ENCODE measurements around the gene WBP2NL. TPM values are rescaled to one million over a fixed set of nuclear protein-coding genes. Genes with fewer than 3 reads are reported as not detected.

The WBP2NL gene
- total RNA-seq, 1 donor = 0.72 TPM

DNA sequence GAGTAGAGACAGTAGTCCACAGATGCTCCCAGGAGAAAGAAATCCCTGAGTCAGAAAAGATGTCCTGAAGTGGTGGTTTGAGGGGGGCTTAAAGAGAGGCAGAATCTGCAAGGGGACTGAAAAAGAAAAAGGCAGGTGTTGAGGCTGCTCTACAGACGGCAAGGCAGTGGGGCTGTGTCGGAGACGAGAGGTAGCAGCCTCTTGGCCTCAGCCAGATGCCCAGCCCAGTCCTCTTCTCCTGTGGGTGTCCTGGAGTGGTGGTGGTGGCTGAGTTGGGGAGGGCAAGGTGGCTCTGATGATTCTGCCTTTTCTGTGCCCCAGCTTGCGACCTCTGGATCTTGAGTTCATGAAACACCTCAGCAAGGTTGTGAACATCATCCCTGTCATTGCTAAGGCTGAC is 9.3 kb upstream of the WBP2NL start:
- no peak overlapping the region for H3K4me3 ChIP-seq (ENCODE audit: insufficient read depth, low read length)
- H2AFZ ChIP-seq (ENCODE audit: low read length) = no peak overlapping the region
- H3K79me2 ChIP-seq (ENCODE audit: insufficient read depth, low read length) = no peaks in the 10 kb centered on the region
- peaks cover 9% of the 10 kb centered on the region for H3K27me3 ChIP-seq (ENCODE audit: insufficient read depth, low read length)
- no peaks in the 10 kb centered on the region for H3K4me1 ChIP-seq (ENCODE audit: insufficient read depth, low read length)
- DNase-seq (ENCODE audit: insufficient read length, low spot score, missing footprints) = no peak
- H4K20me1 ChIP-seq (ENCODE audit: insufficient read depth, low read length) = no peaks in the 10 kb centered on the region
- no peak overlapping the region for H3K4me2 ChIP-seq (ENCODE audit: insufficient read depth, low read length)
- H3K9me3 ChIP-seq (ENCODE audit: low read depth, low read length) = no peaks in the 10 kb centered on the region
- H3K36me3 ChIP-seq (ENCODE audit: insufficient read depth, low read length) = no peaks in the 10 kb centered on the region
- TF ChIP-seq, protein P1, sequence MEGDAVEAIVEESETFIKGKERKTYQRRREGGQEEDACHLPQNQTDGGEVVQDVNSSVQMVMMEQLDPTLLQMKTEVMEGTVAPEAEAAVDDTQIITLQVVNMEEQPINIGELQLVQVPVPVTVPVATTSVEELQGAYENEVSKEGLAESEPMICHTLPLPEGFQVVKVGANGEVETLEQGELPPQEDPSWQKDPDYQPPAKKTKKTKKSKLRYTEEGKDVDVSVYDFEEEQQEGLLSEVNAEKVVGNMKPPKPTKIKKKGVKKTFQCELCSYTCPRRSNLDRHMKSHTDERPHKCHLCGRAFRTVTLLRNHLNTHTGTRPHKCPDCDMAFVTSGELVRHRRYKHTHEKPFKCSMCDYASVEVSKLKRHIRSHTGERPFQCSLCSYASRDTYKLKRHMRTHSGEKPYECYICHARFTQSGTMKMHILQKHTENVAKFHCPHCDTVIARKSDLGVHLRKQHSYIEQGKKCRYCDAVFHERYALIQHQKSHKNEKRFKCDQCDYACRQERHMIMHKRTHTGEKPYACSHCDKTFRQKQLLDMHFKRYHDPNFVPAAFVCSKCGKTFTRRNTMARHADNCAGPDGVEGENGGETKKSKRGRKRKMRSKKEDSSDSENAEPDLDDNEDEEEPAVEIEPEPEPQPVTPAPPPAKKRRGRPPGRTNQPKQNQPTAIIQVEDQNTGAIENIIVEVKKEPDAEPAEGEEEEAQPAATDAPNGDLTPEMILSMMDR (IDR thresholded peaks at IDR 0.05; ENCODE audit: extremely low read depth, low read depth, low read length) = no peak
- H3K27ac ChIP-seq (ENCODE audit: low read depth, low read length) = no peak overlapping the region

DNA sequence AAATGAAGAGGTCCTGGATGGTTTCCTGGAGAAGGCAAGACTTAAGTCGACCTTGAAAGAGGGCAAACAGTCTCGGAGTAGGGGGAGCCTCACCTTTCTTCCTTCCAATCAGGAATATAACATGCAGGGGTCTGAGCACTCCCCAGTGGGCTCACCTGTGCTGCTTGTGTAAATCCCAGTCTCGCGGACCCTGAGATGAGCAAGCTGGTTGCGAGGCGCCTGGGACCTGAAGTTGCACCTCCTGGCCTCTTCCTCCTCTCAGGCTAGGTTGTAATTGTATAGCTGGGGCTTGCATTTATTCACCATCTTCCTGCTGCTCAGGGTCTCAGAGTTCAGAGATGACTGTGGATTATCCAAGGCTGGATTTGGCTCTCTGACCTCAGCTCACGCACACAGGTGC is 7.5 kb upstream of the WBP2NL start:
- Histone ChIP-seq H3K4me3 (ENCODE audit: insufficient read depth, low read length) (no peak overlapping the region), H3K4me1 (ENCODE audit: insufficient read depth, low read length) (no peaks in the 10 kb centered on the region), H3K27me3 (ENCODE audit: insufficient read depth, low read length) (peaks cover 11% of the 10 kb centered on the region), H3K36me3 (ENCODE audit: insufficient read depth, low read length) (no peaks in the 10 kb centered on the region), H3K4me2 (ENCODE audit: insufficient read depth, low read length) (no peak overlapping the region), H3K9me3 (ENCODE audit: low read depth, low read length) (no peaks in the 10 kb centered on the region), H4K20me1 (ENCODE audit: insufficient read depth, low read length) (no peaks in the 10 kb centered on the region), H3K79me2 (ENCODE audit: insufficient read depth, low read length) (no peaks in the 10 kb centered on the region), H2AFZ (ENCODE audit: low read length) (no peak overlapping the region), H3K27ac (ENCODE audit: low read depth, low read length) (no peak overlapping the region)
- DNase-seq (ENCODE audit: insufficient read length, low spot score, missing footprints) = no peak
- TF ChIP-seq, protein P1 (IDR thresholded peaks at IDR 0.05; ENCODE audit: extremely low read depth, low read depth, low read length) = no peak

DNA sequence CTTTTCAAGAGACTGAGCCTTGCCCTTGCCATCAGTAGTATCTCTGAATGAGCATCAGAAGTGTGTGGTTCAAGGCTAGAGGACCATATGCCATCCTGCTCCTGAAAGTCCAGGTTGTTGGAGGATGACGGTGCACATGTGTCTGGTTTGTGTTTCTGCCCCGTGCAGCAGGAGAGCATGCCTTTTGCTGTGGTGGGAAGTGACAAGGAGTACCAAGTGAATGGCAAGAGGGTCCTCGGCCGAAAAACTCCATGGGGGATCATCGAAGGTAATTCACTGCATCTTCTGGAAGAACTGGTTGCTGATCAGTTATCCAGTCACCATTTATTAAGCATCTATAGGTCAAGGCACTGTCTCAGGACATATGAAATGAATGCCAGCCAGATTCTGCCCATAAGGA is 6.1 kb upstream of the WBP2NL start:
- H3K4me3 ChIP-seq (ENCODE audit: insufficient read depth, low read length) = no peak overlapping the region
- no peaks in the 10 kb centered on the region for H3K9me3 ChIP-seq (ENCODE audit: low read depth, low read length)
- no peak for DNase-seq (ENCODE audit: insufficient read length, low spot score, missing footprints)
- H3K4me2 ChIP-seq (ENCODE audit: insufficient read depth, low read length) = no peak overlapping the region
- H3K79me2 ChIP-seq (ENCODE audit: insufficient read depth, low read length) = no peaks in the 10 kb centered on the region
- H4K20me1 ChIP-seq (ENCODE audit: insufficient read depth, low read length) = no peaks in the 10 kb centered on the region
- no peaks in the 10 kb centered on the region for H3K4me1 ChIP-seq (ENCODE audit: insufficient read depth, low read length)
- TF ChIP-seq, protein P1 (IDR thresholded peaks at IDR 0.05; ENCODE audit: extremely low read depth, low read depth, low read length) = no peak
- H3K36me3 ChIP-seq (ENCODE audit: insufficient read depth, low read length) = no peaks in the 10 kb centered on the region
- no peak overlapping the region for H3K27ac ChIP-seq (ENCODE audit: low read depth, low read length)
- peaks cover 14% of the 10 kb centered on the region for H3K27me3 ChIP-seq (ENCODE audit: insufficient read depth, low read length)
- H2AFZ ChIP-seq (ENCODE audit: low read length) = no peak overlapping the region

DNA sequence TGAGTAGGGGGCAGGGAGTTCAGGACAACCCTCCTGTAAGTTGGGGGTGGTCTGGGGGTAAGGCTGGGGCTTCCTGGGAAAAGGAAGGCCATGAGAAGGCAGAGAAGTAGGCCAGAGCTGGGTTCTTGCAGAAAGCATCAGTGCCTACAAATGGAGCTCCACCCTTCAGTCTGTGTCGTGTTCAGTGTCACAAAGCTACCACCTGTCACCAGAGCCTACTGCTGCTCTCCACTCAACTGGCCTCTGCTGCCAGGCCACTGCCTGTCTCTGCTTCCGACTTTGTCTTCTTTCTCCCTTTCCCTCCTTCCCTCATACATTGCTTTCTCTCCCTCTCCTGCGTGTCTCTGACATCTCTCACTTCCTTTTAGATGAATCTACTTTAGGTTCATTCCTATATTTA is 3.4 kb upstream of the WBP2NL start:
- H3K27ac ChIP-seq (ENCODE audit: low read depth, low read length) = no peak overlapping the region
- H4K20me1 ChIP-seq (ENCODE audit: insufficient read depth, low read length) = no peaks in the 10 kb centered on the region
- TF ChIP-seq, protein P1 (IDR thresholded peaks at IDR 0.05; ENCODE audit: extremely low read depth, low read depth, low read length) = no peak
- peak; percentile 23 for DNase-seq (ENCODE audit: insufficient read length, low spot score, missing footprints)
- no peaks in the 10 kb centered on the region for H3K79me2 ChIP-seq (ENCODE audit: insufficient read depth, low read length)
- no peak overlapping the region for H3K4me2 ChIP-seq (ENCODE audit: insufficient read depth, low read length)
- H3K27me3 ChIP-seq (ENCODE audit: insufficient read depth, low read length) = peaks cover 16% of the 10 kb centered on the region
- no peaks in the 10 kb centered on the region for H3K36me3 ChIP-seq (ENCODE audit: insufficient read depth, low read length)
- H3K4me1 ChIP-seq (ENCODE audit: insufficient read depth, low read length) = no peaks in the 10 kb centered on the region
- no peaks in the 10 kb centered on the region for H3K9me3 ChIP-seq (ENCODE audit: low read depth, low read length)
- no peak overlapping the region for H3K4me3 ChIP-seq (ENCODE audit: insufficient read depth, low read length)
- H2AFZ ChIP-seq (ENCODE audit: low read length) = no peak overlapping the region
